Sigmoid colon (tissue), 4 donors: Measurements from ENCODE around the gene TUFM.

Experiments used
- POLR2A ChIP-seq, 2 donors: fragments of 450-650 bp; IDR thresholded peaks; one replicate each; pipeline ENCODE4 v1.6.1; 2016; ENCODE audit warnings: antibody characterized with exemption in 2 of 2, mild to moderate bottlenecking in 2 of 2, moderate library complexity in 2 of 2
- POLR2AphosphoS5 ChIP-seq, 4 donors: sonication (generic); formaldehyde crosslinking; IDR thresholded peaks; one replicate each; pipeline ENCODE4 v1.6.1; 2017; ENCODE audit warnings: antibody characterized with exemption in 4 of 4
- TF ChIP-seq, protein P1 (sequence below), 4 experiments: fragments of 450-650 bp in 3 of 4; fragments of 200-600 bp in 1 of 4; IDR thresholded peaks; one replicate each; pipeline ENCODE4 v1.5.1; 2016 to 2019; ENCODE audit warnings: antibody characterized with exemption in 4 of 4, mild to moderate bottlenecking in 3 of 4, moderate library complexity in 2 of 4

DNA sequence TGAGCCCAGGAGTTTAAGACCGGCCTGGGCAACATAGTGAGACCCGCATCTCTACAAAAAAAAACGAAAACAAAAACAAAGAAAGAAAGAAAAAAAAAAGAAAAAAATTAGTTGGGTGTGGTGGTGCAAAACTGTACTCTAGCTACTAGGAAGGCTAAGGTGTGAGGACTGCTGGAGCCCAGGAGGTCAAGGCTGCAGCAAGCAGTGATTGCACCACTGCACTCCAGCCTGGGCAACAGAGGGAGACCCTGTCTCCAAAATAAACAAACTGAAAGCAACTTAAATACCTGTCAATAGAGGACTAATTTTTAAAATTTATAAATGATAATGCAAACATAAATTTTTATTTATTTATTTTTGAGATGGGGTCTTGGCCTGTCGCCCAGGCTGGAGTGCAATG lies 49.5 kb upstream of the TUFM start:
- TF ChIP-seq POLR2AphosphoS5 (IDR thresholded peaks at IDR 0.05) (no peak), POLR2A (IDR thresholded peaks at IDR 0.05) (no peak)
- TF ChIP-seq, protein P1, sequence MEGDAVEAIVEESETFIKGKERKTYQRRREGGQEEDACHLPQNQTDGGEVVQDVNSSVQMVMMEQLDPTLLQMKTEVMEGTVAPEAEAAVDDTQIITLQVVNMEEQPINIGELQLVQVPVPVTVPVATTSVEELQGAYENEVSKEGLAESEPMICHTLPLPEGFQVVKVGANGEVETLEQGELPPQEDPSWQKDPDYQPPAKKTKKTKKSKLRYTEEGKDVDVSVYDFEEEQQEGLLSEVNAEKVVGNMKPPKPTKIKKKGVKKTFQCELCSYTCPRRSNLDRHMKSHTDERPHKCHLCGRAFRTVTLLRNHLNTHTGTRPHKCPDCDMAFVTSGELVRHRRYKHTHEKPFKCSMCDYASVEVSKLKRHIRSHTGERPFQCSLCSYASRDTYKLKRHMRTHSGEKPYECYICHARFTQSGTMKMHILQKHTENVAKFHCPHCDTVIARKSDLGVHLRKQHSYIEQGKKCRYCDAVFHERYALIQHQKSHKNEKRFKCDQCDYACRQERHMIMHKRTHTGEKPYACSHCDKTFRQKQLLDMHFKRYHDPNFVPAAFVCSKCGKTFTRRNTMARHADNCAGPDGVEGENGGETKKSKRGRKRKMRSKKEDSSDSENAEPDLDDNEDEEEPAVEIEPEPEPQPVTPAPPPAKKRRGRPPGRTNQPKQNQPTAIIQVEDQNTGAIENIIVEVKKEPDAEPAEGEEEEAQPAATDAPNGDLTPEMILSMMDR (IDR thresholded peaks at IDR 0.05) = no peak
